IPS-20b (cell line): ENCODE results near the gene LRCH3.

Source experiments
- H3K27ac ChIP-seq: one replicate; pipeline ENCODE4 v1.5.1; 2013; ENCODE audit warnings: low read length
- H3K27me3 ChIP-seq: 2 replicates; pipeline ENCODE4 v1.6.1; 2013; ENCODE audit warnings: mild to moderate bottlenecking, low read length, inconsistent platforms; ENCODE audit not compliant: insufficient read depth
- H3K36me3 ChIP-seq: 2 replicates; pipeline ENCODE4 v1.6.1; 2013; ENCODE audit warnings: low read depth, mild to moderate bottlenecking, inconsistent platforms, low read length, moderate library complexity; ENCODE audit not compliant: insufficient read depth
- H3K4me1 ChIP-seq: 2 replicates; pipeline ENCODE4 v1.6.1; 2013; ENCODE audit warnings: mild to moderate bottlenecking, control low read depth, inconsistent platforms, low read length, moderate library complexity; ENCODE audit not compliant: insufficient read depth
- H3K4me3 ChIP-seq: 2 replicates; pipeline ENCODE4 v1.5.1; 2013; ENCODE audit warnings: mild to moderate bottlenecking, low read length, inconsistent platforms
- H3K9ac ChIP-seq: 2 replicates; pipeline ENCODE4 v1.6.1; 2013; ENCODE audit warnings: low read depth, mild to moderate bottlenecking, inconsistent platforms, low read length, moderate library complexity
- H3K9me3 ChIP-seq: 2 replicates; pipeline ENCODE4 v1.6.1; 2013; ENCODE audit warnings: mild to moderate bottlenecking, low read depth, low read length, inconsistent platforms; ENCODE audit not compliant: insufficient read depth

Gene LRCH3

GRCh38 chr3:197794115-197794514, 3.1 kb downstream of the LRCH3 start:
- H3K27me3 ChIP-seq = peaks cover 12% of the 10 kb centered on the region; the same call in 1 of the 2 replicates
- no peaks in the 10 kb centered on the region for H3K36me3 ChIP-seq
- no peaks in the 10 kb centered on the region for H3K9me3 ChIP-seq
- H3K4me3 ChIP-seq = no peak overlapping the region
- no peak overlapping the region for H3K27ac ChIP-seq
- no peaks in the 10 kb centered on the region for H3K4me1 ChIP-seq
- H3K9ac ChIP-seq = no peak overlapping the region

- no peak overlapping the region for H3K27ac ChIP-seq
- no peak overlapping the region for H3K4me3 ChIP-seq
- H3K27me3 ChIP-seq = peaks cover 2% of the 10 kb centered on the region; the same call in 1 of the 2 replicates
- no peak overlapping the region for H3K9ac ChIP-seq
- no peaks in the 10 kb centered on the region for H3K9me3 ChIP-seq
- H3K36me3 ChIP-seq = no peaks in the 10 kb centered on the region
- no peaks in the 10 kb centered on the region for H3K4me1 ChIP-seq
Measured at GRCh38 chr3:197795200-197795599, 4.1 kb downstream of the LRCH3 start.

GRCh38 chr3:197796087-197796486, 5.0 kb downstream of the LRCH3 start:
- no peaks in the 10 kb centered on the region for H3K4me1 ChIP-seq
- no peaks in the 10 kb centered on the region for H3K27me3 ChIP-seq
- H3K4me3 ChIP-seq = no peak overlapping the region
- no peak overlapping the region for H3K9ac ChIP-seq
- H3K27ac ChIP-seq = no peak overlapping the region
- H3K9me3 ChIP-seq = no peaks in the 10 kb centered on the region
- H3K36me3 ChIP-seq = no peaks in the 10 kb centered on the region

- no peaks in the 10 kb centered on the region for H3K9me3 ChIP-seq
- H3K4me1 ChIP-seq = no peaks in the 10 kb centered on the region
- H3K27me3 ChIP-seq = no peaks in the 10 kb centered on the region
- H3K4me3 ChIP-seq = no peak overlapping the region
- no peaks in the 10 kb centered on the region for H3K36me3 ChIP-seq
- no peak overlapping the region for H3K27ac ChIP-seq
- no peak overlapping the region for H3K9ac ChIP-seq
Measured at GRCh38 chr3:197798863-197799262, 7.8 kb downstream of the LRCH3 start.

GRCh38 chr3:197800379-197800778, 9.3 kb downstream of the LRCH3 start:
- no peaks in the 10 kb centered on the region for H3K4me1 ChIP-seq
- no peaks in the 10 kb centered on the region for H3K27me3 ChIP-seq
- H3K9ac ChIP-seq = no peak overlapping the region
- no peak overlapping the region for H3K27ac ChIP-seq
- no peaks in the 10 kb centered on the region for H3K36me3 ChIP-seq
- H3K9me3 ChIP-seq = no peaks in the 10 kb centered on the region
- no peak overlapping the region for H3K4me3 ChIP-seq

GRCh38 chr3:197801891-197802778, 11.1 kb downstream of the LRCH3 start:
- H3K36me3 ChIP-seq = no peaks in the 10 kb centered on the region
- no peaks in the 10 kb centered on the region for H3K4me1 ChIP-seq
- no peak overlapping the region for H3K27ac ChIP-seq
- H3K9ac ChIP-seq = no peak overlapping the region
- H3K27me3 ChIP-seq = no peaks in the 10 kb centered on the region
- H3K4me3 ChIP-seq = no peak overlapping the region
- H3K9me3 ChIP-seq = no peaks in the 10 kb centered on the region

- no peaks in the 10 kb centered on the region for H3K4me1 ChIP-seq
- no peak overlapping the region for H3K9ac ChIP-seq
- no peaks in the 10 kb centered on the region for H3K27me3 ChIP-seq
- no peaks in the 10 kb centered on the region for H3K9me3 ChIP-seq
- H3K4me3 ChIP-seq = no peak overlapping the region
- H3K36me3 ChIP-seq = no peaks in the 10 kb centered on the region
- no peak overlapping the region for H3K27ac ChIP-seq
Measured at GRCh38 chr3:197802779-197803459, 11.9 kb downstream of the LRCH3 start.

GRCh38 chr3:197804511-197804910, 13.5 kb downstream of the LRCH3 start:
- no peak overlapping the region for H3K4me3 ChIP-seq
- no peaks in the 10 kb centered on the region for H3K9me3 ChIP-seq
- no peak overlapping the region for H3K9ac ChIP-seq
- no peak overlapping the region for H3K27ac ChIP-seq
- no peaks in the 10 kb centered on the region for H3K27me3 ChIP-seq
- peaks cover 2% of the 10 kb centered on the region; the same call in 1 of the 2 replicates for H3K4me1 ChIP-seq
- no peaks in the 10 kb centered on the region for H3K36me3 ChIP-seq

GRCh38 chr3:197807969-197808587, 17.0 kb downstream of the LRCH3 start:
- Histone ChIP-seq H3K36me3 (no peaks in the 10 kb centered on the region), H3K4me3 (no peak overlapping the region), H3K27ac (no peak overlapping the region), H3K4me1 (peaks cover 3% of the 10 kb centered on the region; the same call in 1 of the 2 replicates), H3K9ac (no peak overlapping the region), H3K27me3 (no peaks in the 10 kb centered on the region), H3K9me3 (no peaks in the 10 kb centered on the region)

- Histone ChIP-seq H3K27me3 (no peaks in the 10 kb centered on the region), H3K9me3 (no peaks in the 10 kb centered on the region), H3K4me1 (peaks cover 3% of the 10 kb centered on the region; the same call in 1 of the 2 replicates), H3K27ac (no peak overlapping the region), H3K36me3 (no peaks in the 10 kb centered on the region), H3K9ac (no peak overlapping the region), H3K4me3 (no peak overlapping the region)
Measured at GRCh38 chr3:197809356-197810020, 18.4 kb downstream of the LRCH3 start.

GRCh38 chr3:197810901-197811300, 19.8 kb downstream of the LRCH3 start:
- Histone ChIP-seq H3K36me3 (no peaks in the 10 kb centered on the region), H3K9ac (no peak overlapping the region), H3K4me1 (peaks cover 10% of the 10 kb centered on the region), H3K27me3 (no peaks in the 10 kb centered on the region), H3K27ac (no peak overlapping the region), H3K4me3 (no peak overlapping the region), H3K9me3 (no peaks in the 10 kb centered on the region)
